Body of pancreas (tissue), 4 donors: ENCODE results near the gene ACVR1.

Experiments
- POLR2A ChIP-seq, 3 donors: fragments of 450-650 bp; IDR thresholded peaks; one replicate each; pipeline ENCODE4 v1.6.1; 2016; ENCODE audit warnings: antibody characterized with exemption in 3 of 3, mild to moderate bottlenecking in 2 of 3
- TF ChIP-seq, protein P1 (sequence below), 7 experiments: fragments of 450-650 bp in 4 of 7; fragments of 200-600 bp in 3 of 7; sonication (generic) in 3 of 7; IDR thresholded peaks; one replicate each; pipeline ENCODE4 v1.5.1; 2016 to 2019; ENCODE audit warnings: antibody characterized with exemption in 7 of 7

DNA sequence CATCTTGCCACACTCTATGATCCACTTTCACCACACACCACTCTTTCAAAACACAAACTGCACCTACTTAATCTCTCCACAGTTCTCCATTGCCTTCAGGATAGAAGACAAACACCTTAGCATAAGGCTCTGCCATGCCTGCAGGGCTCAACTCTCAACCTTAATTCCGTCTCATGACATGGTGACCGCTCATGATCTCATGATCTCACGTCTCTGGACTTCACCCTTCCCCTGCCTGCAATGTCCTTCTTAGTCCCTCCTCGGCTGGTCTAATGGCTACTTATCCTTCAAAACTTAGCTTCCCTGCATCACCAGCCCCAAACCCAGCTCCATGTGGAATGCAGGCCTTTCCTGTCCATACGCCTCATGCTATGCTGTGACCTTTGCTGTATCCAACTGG, 85.3 kb downstream of the ACVR1 start:
- TF ChIP-seq, protein P1, sequence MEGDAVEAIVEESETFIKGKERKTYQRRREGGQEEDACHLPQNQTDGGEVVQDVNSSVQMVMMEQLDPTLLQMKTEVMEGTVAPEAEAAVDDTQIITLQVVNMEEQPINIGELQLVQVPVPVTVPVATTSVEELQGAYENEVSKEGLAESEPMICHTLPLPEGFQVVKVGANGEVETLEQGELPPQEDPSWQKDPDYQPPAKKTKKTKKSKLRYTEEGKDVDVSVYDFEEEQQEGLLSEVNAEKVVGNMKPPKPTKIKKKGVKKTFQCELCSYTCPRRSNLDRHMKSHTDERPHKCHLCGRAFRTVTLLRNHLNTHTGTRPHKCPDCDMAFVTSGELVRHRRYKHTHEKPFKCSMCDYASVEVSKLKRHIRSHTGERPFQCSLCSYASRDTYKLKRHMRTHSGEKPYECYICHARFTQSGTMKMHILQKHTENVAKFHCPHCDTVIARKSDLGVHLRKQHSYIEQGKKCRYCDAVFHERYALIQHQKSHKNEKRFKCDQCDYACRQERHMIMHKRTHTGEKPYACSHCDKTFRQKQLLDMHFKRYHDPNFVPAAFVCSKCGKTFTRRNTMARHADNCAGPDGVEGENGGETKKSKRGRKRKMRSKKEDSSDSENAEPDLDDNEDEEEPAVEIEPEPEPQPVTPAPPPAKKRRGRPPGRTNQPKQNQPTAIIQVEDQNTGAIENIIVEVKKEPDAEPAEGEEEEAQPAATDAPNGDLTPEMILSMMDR (IDR thresholded peaks at IDR 0.05) = no peak
- TF ChIP-seq POLR2A (IDR thresholded peaks at IDR 0.05) = no peak
